HG03039 (cell line): Measurements from ENCODE around the gene PLPPR3.
"Not testable (repeated sequence)": the region's sequence is repeated elsewhere in the genome, so short reads cannot be mapped to it uniquely, and the experiment has no call there.

Experiments
- ATAC-seq: cut with Tn5 transposase; IDR thresholded peaks from one replicate; pipeline ENCODE4 v1.9.1; 2021; ENCODE audit warnings: mild to moderate bottlenecking, moderate library complexity; ENCODE audit not compliant: unreplicated experiment

The PLPPR3 gene

GRCh38 chr19:853614-854220, 32.0 kb upstream of the PLPPR3 start:
- ATAC-seq: not testable (repeated sequence)

GRCh38 chr19:853014-853585, 31.3 kb upstream of the PLPPR3 start:
- no peak for ATAC-seq

DNA sequence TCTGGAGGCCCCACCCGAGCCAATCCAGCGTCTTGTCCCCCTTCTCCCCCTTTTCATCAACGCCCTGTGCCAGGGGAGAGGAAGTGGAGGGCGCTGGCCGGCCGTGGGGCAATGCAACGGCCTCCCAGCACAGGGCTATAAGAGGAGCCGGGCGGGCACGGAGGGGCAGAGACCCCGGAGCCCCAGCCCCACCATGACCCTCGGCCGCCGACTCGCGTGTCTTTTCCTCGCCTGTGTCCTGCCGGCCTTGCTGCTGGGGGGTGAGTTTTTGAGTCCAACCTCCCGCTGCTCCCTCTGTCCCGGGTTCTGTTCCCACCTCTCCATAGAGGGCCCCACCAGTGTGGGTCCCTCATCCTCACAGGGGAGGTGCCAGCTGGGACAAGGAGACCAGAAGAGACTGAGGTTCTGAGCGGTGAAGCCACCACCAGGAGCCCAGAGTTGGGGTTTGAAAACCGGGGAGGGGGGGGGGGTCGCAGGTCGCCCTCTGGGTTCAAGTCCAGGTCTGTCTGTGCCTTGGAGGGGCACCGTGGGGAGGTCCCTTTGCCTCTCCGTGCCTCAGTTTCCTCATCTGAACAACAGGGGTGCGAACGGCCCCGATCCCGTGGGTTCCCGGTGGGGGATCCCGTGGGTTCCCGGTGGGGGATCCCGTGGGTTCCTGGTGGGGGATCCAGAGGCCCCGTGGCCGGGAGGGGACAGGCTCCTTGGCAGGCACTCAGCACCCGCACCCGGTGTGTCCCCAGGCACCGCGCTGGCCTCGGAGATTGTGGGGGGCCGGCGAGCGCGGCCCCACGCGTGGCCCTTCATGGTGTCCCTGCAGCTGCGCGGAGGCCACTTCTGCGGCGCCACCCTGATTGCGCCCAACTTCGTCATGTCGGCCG, 30.6 kb upstream of the PLPPR3 start, which contains the start of gene ELANE:
ELANE (plus strand) TSS at position 168 of the 878 bp plus-strand sequence; CDS start at position 194, 26 bp downstream.
- ATAC-seq: no peak

- ATAC-seq: no peak
These were observed 29.2 kb upstream of the PLPPR3 start for GRCh38 chr19:850979-851335.

GRCh38 chr19:850221-850978, 28.6 kb upstream of the PLPPR3 start:
- ATAC-seq: no peak

GRCh38 chr19:849195-849594, 27.4 kb upstream of the PLPPR3 start:
- ATAC-seq: not testable (repeated sequence)

DNA sequence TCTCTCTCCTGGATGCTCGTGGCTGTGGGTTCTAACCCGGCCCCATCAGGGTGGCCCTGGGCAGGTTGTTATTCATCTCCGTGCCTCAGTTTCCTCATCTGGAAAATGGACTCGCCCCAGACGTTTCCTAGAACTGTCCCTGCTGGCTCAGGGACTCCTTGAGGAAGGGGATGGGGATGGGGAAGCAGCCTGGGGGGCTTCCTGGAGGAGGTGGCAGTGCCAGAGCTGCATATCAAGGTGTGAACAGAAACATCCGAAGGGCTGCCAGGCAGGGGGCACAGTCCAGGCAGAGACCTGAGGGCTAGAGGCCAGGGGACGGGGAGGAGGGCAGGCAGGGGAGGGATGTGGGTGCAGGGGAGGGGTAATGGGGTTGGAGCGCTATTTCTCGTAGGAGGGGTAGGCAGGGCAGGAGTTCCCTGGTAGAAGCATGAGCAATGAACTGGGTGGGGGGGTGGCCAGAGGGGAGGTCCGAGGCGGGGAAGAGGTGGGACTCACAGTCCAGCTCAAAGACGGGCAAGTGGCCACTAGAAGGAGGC, 26.7 kb upstream of the PLPPR3 start:
- ATAC-seq: no peak

GRCh38 chr19:845707-846521, 24.2 kb upstream of the PLPPR3 start:
- ATAC-seq: no peak

DNA sequence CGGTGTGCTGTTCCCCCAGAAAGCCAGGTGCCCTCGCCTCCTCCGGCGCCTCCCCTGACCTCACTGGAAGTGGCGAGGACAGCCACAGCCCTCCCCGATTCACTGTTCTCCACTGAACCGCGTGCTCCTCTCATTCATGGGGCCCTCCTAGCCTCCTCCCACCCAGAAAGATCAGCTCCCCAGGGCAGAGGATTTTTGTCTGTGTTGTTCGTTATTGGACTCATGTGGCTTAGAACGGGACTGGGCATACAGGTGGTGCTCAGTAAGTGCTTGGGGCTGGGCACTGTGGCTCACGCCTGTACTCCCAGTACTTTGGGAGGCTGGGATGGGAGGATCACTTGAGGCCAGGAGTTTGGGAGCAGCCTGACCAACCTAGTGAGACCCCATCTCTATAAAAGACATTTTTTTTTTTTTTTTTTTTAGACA, 22.8 kb upstream of the PLPPR3 start:
- ATAC-seq: no peak

GRCh38 chr19:843836-844545, 22.2 kb upstream of the PLPPR3 start:
- no peak for ATAC-seq

GRCh38 chr19:843180-843835, 21.6 kb upstream of the PLPPR3 start:
- ATAC-seq: no peak

DNA sequence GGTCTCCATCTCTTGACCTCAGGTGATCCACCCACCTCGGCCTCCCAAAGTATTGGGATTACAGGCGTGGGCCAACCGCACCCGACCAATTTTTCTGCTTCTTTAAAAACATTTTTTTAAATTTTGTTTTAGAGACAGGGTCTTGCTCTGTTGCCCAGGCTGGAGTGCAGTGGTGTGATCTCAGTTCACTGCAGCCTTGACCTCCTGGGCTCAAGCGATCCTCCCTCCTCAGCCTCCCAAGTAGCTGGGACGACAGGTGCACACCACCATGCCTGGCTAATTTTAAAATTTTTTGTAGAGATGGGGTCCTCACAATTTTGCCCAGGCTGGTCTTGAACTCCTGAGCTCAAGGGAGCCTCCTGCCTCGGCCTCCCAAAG, 21.0 kb upstream of the PLPPR3 start:
- not testable (repeated sequence) for ATAC-seq

- no peak for ATAC-seq
These were observed 18.9 kb upstream of the PLPPR3 start, which contains the start of gene PRTN3 for GRCh38 chr19:840519-841206. Gene PRTN3, plus strand, starts transcription at chr19:840999. Its CDS starts 10 bp downstream, at chr19:841009.

DNA sequence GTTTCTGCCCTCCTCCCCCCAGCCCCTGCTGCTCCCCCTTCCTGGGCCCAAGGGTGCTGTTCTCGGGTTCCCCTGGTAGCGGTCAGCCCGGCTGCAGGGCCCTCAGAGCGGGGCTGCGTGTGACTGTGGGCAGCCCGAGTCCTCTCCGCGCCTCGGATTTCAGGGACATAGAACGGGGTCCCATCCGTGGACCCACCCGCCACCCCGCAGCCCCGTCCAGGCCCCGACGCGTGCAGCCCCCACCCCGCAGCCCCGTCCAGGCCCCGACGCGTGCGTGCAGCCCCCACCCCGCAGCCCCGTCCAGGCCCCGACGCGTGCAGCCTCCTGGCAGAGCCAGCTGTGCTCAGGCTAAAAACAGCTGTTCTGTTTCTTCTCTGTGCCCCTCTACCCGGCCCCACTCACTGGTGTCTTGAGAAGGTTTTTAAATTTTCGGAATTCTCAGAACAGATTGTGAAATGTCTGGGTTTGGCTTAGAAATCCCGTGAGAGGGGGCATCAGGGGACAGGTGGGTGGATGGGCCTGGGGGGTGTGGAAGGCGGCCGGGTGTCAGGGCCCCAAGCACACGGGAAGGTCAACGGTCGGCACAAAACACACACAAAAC, 13.6 kb upstream of the PLPPR3 start:
- ATAC-seq: no peak

DNA sequence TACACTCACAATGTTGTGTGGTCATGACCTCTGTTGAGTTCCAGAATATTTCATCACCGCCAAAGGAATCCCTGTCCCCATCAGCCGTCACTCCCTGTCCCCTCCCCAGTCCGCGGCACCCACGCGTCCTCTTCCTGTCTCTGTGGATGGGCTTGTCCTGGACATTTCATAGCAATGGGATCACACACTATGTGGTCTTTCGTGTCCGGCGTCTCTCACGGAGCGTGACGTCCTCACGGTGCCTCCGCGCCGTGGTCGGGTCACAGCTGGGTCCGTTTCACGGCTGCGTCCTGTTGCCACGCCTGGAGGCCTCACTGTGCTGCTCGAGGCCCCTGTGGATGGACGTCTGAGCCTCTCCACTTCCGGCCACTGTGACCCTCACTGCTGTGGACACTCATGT, 12.5 kb upstream of the PLPPR3 start:
- ATAC-seq: no peak

DNA sequence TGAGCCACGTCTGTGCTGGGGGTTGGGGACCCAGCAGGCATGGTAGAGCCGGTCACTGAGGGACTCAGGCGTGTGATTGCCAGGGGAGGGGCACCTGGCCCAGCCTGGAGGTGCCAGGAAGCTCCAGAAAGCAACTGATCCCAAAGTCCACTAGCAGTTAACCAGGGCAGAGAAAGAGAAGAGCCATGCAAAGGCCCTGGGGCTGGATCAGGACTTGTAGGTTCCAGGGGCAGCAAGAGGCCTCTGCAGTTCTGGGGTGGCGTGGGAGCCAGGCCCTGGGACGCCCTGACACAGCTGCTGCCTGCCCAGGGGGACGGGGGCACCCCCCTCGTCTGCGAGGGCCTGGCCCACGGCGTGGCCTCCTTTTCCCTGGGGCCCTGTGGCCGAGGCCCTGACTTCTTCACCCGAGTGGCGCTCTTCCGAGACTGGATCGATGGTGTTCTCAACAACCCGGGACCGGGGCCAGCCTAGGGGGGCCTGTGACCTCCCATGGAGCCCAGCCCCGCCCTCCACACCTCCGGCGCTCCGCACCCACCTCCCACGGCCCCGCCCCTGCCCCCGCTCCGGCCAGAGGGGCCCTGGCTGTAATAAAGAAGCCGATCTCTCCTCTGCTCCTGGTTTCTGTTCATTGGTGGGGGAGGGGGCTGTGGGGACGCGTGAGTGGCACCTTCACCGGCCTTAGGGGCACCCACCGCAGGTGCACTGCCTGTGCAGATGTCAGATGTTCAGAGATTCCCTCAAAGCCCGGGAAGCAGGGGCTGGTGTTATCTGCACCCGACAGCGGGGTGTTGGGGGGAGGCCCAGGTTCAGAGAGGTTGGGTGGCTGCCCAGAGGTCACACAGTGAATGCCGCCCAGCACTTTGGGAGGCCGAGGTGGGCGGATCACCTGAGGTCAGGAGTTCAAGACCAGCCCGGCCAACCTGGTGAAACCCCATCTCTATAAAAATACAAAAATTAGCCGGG, 9.9 kb upstream of the PLPPR3 start:
- ATAC-seq: no peak
